Neural cell (in vitro differentiated cells): ENCODE results near the gene JPH2. TPM values are rescaled to one million over a fixed set of nuclear protein-coding genes. Genes with fewer than 3 reads are reported as not detected.

Source experiments
- H2AFZ ChIP-seq: fragments of 200-600, 300-800 bp; sonication (generic), shearing (Covaris generic); 2 replicates; pipeline ENCODE4 v1.6.0; 2014; ENCODE audit warnings: low read depth, mild to moderate bottlenecking, antibody characterized with exemption, low read length, moderate library complexity
- H3F3A ChIP-seq: fragments of 200-600 bp; shearing (Covaris generic); 2 replicates; pipeline ENCODE4 v1.6.1; 2016; ENCODE audit warnings: mild to moderate bottlenecking, moderate library complexity, mixed read lengths, antibody characterized with exemption, low read length; ENCODE audit not compliant: insufficient read depth, poor library complexity, severe bottlenecking
- H3K27ac ChIP-seq: fragments of 200-600, 300-800 bp; sonication (generic), shearing (Covaris generic); 2 replicates; pipeline ENCODE4 v1.5.1; 2014; ENCODE audit warnings: mild to moderate bottlenecking, low read length, moderate library complexity
- H3K27me3 ChIP-seq: fragments of 300-800, 200-600 bp; sonication (generic), shearing (Covaris generic); 2 replicates; pipeline ENCODE4 v1.6.0; 2014; ENCODE audit warnings: mild to moderate bottlenecking, low read depth, low read length, moderate library complexity; ENCODE audit not compliant: insufficient read depth
- H3K36me3 ChIP-seq: fragments of 300-800, 200-600 bp; sonication (generic), shearing (Covaris generic); 2 replicates; pipeline ENCODE4 v1.5.1; 2014; ENCODE audit warnings: mild to moderate bottlenecking, antibody characterized with exemption, low read length, moderate library complexity; ENCODE audit not compliant: insufficient read depth
- H3K4me2 ChIP-seq: fragments of 300-800, 200-600 bp; sonication (generic), shearing (Covaris generic); 2 replicates; pipeline ENCODE4 v1.6.0; 2014; ENCODE audit warnings: mild to moderate bottlenecking, low read length
- H3K4me3 ChIP-seq: fragments of 300-800, 200-600 bp; sonication (generic), shearing (Covaris generic); 2 replicates; pipeline ENCODE4 v1.5.1; 2014; ENCODE audit warnings: mild to moderate bottlenecking, low read length, moderate library complexity
- H3K79me2 ChIP-seq: fragments of 200-600 bp; shearing (Covaris generic); replicated peaks from 2 replicates; pipeline ENCODE4 v1.6.0; 2014; ENCODE audit warnings: mild to moderate bottlenecking, low read length, moderate library complexity; ENCODE audit not compliant: insufficient read depth
- H3K9ac ChIP-seq: fragments of 300-800, 200-600 bp; sonication (generic), shearing (Covaris generic); 2 replicates; pipeline ENCODE4 v1.6.1; 2016; ENCODE audit warnings: mild to moderate bottlenecking, low read length, mixed read lengths
- H3K9me2 ChIP-seq: fragments of 200-600 bp; shearing (Covaris generic); 2 replicates; pipeline ENCODE4 v1.6.1; 2016; ENCODE audit warnings: mild to moderate bottlenecking, low read length, mixed read lengths; ENCODE audit not compliant: insufficient read depth
- H3K9me3 ChIP-seq: fragments of 200-600, 300-800 bp; sonication (generic), shearing (Covaris generic); 2 replicates; pipeline ENCODE4 v1.6.1; 2016; ENCODE audit warnings: mild to moderate bottlenecking, mixed run types, low read length, moderate library complexity, mixed read lengths
- H4K20me1 ChIP-seq: fragments of 200-600 bp; shearing (Covaris generic); 2 replicates; pipeline ENCODE4 v1.6.1; 2016; ENCODE audit warnings: mild to moderate bottlenecking, mixed run types; ENCODE audit not compliant: insufficient read depth
- EP300 ChIP-seq: fragments of 450-650 bp; conservative IDR thresholded peaks from 2 replicates; pipeline ENCODE4 v1.6.1; 2014; ENCODE audit warnings: antibody characterized with exemption, mild to moderate bottlenecking, moderate library complexity; ENCODE audit not compliant: poor library complexity, severe bottlenecking
- EZH2 ChIP-seq: fragments of 200-600, 300-800 bp; shearing (Covaris generic), sonication (generic); IDR thresholded peaks from 2 replicates; pipeline ENCODE4 v1.6.1; 2014; ENCODE audit warnings: antibody characterized with exemption, low read length, borderline replicate concordance, mild to moderate bottlenecking; ENCODE audit not compliant: insufficient read depth, poor library complexity, severe bottlenecking
- MXI1 ChIP-seq: fragments of 450-650 bp; conservative IDR thresholded peaks from 2 replicates; pipeline ENCODE4 v1.6.1; 2014; ENCODE audit warnings: antibody characterized with exemption, mild to moderate bottlenecking; ENCODE audit not compliant: poor library complexity, severe bottlenecking
- POLR2AphosphoS5 ChIP-seq: IDR thresholded peaks from 2 replicates; pipeline ENCODE4 v1.6.1; 2012
- RAD21 ChIP-seq: fragments of 450-650 bp; conservative IDR thresholded peaks from 2 replicates; pipeline ENCODE4 v1.6.1; 2014; ENCODE audit warnings: antibody characterized with exemption, mild to moderate bottlenecking, moderate library complexity
- SMC3 ChIP-seq: fragments of 450-650 bp; conservative IDR thresholded peaks from 2 replicates; pipeline ENCODE4 v1.6.1; 2014; ENCODE audit warnings: antibody characterized with exemption, mild to moderate bottlenecking, moderate library complexity; ENCODE audit not compliant: poor library complexity
- TAF1 ChIP-seq: IDR thresholded peaks from 2 replicates; pipeline ENCODE4 v1.6.1; 2012; ENCODE audit warnings: low read depth
- polyA plus RNA-seq: library from polyadenylated mRNA; depleted of rRNA; stranded (reverse); fragments of >200 nt; gene quantifications from 2 replicates; pipeline ENCODE4 v1.2.3, GENCODE V29; 2014
- TF ChIP-seq, protein P1 (sequence below): fragments of 450-650 bp; IDR thresholded peaks from 2 replicates; pipeline ENCODE4 v1.5.1; 2014; ENCODE audit warnings: antibody characterized with exemption, mild to moderate bottlenecking, moderate library complexity; ENCODE audit not compliant: poor library complexity, severe bottlenecking
- TF ChIP-seq, protein P2 (sequence below): IDR thresholded peaks from 2 replicates; pipeline ENCODE4 v1.6.1; 2012; ENCODE audit warnings: borderline replicate concordance

The JPH2 gene
- polyA plus RNA-seq, 1 donor from 2014 or later, result not detected

DNA sequence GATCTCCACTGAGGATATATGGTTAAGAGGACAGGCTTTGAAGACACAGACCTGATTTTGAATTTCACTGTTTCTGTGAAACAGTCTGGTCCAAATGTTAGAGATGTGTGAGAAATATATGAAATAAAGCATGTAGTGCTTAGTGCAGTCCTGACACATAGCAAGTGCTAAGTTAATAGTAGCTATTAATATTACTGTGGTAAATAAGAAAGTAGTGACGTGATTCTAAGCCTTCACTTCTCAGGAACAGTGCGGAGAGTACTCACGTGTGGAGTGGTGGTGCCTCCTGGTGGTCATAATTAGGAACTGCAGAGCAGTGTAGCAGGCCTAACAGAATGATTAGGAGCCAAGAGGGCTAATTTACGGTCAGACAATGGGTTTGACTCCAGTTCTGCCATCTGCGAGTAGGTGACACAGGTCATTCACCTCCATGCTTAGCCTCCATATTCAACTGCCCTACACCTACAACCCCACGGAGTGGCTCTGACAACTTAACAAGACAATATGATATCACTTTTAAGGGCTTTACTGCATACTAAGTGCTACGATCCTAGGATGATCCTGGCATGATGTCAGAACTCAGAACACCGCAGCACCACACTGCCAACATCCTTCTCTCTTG, 106.2 kb downstream of the JPH2 start:
- Histone ChIP-seq H3K79me2 (no peaks in the 10 kb centered on the region), H3K9me3 (no peaks in the 10 kb centered on the region), H3K4me2 (no peak overlapping the region), H2AFZ (no peak overlapping the region), H3K27ac (no peak overlapping the region), H4K20me1 (no peaks in the 10 kb centered on the region), H3K9ac (no peak overlapping the region), H3K9me2 (no peaks in the 10 kb centered on the region), H3K4me3 (no peak overlapping the region), H3K36me3 (no peaks in the 10 kb centered on the region), H3K27me3 (no peaks in the 10 kb centered on the region), H3F3A (no peaks in the 10 kb centered on the region)
- TF ChIP-seq, protein P1, sequence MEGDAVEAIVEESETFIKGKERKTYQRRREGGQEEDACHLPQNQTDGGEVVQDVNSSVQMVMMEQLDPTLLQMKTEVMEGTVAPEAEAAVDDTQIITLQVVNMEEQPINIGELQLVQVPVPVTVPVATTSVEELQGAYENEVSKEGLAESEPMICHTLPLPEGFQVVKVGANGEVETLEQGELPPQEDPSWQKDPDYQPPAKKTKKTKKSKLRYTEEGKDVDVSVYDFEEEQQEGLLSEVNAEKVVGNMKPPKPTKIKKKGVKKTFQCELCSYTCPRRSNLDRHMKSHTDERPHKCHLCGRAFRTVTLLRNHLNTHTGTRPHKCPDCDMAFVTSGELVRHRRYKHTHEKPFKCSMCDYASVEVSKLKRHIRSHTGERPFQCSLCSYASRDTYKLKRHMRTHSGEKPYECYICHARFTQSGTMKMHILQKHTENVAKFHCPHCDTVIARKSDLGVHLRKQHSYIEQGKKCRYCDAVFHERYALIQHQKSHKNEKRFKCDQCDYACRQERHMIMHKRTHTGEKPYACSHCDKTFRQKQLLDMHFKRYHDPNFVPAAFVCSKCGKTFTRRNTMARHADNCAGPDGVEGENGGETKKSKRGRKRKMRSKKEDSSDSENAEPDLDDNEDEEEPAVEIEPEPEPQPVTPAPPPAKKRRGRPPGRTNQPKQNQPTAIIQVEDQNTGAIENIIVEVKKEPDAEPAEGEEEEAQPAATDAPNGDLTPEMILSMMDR, result peak; percentile 99
- TF ChIP-seq TAF1 (no peak), SMC3 (peak; percentile 100), RAD21 (peak; percentile 100), EP300 (no peak)

GRCh38 chr20:44080064-44080463, 106.9 kb downstream of the JPH2 start:
- no peak overlapping the region for H3K9ac ChIP-seq
- H3K27me3 ChIP-seq, result no peaks in the 10 kb centered on the region
- H3K9me2 ChIP-seq, result no peaks in the 10 kb centered on the region
- no peak overlapping the region for H2AFZ ChIP-seq
- H3K79me2 ChIP-seq, result no peaks in the 10 kb centered on the region
- TF ChIP-seq SMC3 (no peak), EP300 (no peak), POLR2AphosphoS5 (no peak), TAF1 (no peak), EZH2 (no peak), MXI1 (no peak)
- no peaks in the 10 kb centered on the region for H4K20me1 ChIP-seq
- H3K4me2 ChIP-seq, result no peak overlapping the region
- no peak overlapping the region for H3K4me3 ChIP-seq
- no peaks in the 10 kb centered on the region for H3K36me3 ChIP-seq
- no peak overlapping the region for H3K27ac ChIP-seq
- H3K9me3 ChIP-seq, result no peaks in the 10 kb centered on the region
- H3F3A ChIP-seq, result no peaks in the 10 kb centered on the region

- Histone ChIP-seq H3K27me3 (no peaks in the 10 kb centered on the region), H3K9ac (no peak overlapping the region), H3K79me2 (no peaks in the 10 kb centered on the region), H4K20me1 (no peaks in the 10 kb centered on the region), H3K36me3 (no peaks in the 10 kb centered on the region), H3K9me2 (no peaks in the 10 kb centered on the region), H3F3A (no peaks in the 10 kb centered on the region), H3K27ac (no peak overlapping the region), H2AFZ (no peak overlapping the region), H3K4me2 (no peak overlapping the region), H3K9me3 (no peaks in the 10 kb centered on the region), H3K4me3 (no peak overlapping the region)
- TF ChIP-seq SMC3 (no peak), EZH2 (no peak), POLR2AphosphoS5 (no peak)
- TF ChIP-seq, protein P1, result no peak
- TF ChIP-seq, protein P2, sequence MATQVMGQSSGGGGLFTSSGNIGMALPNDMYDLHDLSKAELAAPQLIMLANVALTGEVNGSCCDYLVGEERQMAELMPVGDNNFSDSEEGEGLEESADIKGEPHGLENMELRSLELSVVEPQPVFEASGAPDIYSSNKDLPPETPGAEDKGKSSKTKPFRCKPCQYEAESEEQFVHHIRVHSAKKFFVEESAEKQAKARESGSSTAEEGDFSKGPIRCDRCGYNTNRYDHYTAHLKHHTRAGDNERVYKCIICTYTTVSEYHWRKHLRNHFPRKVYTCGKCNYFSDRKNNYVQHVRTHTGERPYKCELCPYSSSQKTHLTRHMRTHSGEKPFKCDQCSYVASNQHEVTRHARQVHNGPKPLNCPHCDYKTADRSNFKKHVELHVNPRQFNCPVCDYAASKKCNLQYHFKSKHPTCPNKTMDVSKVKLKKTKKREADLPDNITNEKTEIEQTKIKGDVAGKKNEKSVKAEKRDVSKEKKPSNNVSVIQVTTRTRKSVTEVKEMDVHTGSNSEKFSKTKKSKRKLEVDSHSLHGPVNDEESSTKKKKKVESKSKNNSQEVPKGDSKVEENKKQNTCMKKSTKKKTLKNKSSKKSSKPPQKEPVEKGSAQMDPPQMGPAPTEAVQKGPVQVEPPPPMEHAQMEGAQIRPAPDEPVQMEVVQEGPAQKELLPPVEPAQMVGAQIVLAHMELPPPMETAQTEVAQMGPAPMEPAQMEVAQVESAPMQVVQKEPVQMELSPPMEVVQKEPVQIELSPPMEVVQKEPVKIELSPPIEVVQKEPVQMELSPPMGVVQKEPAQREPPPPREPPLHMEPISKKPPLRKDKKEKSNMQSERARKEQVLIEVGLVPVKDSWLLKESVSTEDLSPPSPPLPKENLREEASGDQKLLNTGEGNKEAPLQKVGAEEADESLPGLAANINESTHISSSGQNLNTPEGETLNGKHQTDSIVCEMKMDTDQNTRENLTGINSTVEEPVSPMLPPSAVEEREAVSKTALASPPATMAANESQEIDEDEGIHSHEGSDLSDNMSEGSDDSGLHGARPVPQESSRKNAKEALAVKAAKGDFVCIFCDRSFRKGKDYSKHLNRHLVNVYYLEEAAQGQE, result no peak
Measured at GRCh38 chr20:44079291-44079690, 107.7 kb downstream of the JPH2 start.
